HG02642 (cell line): Measurements from ENCODE around the gene TGFBR3.
A peak's percentile ranks its signal among the peaks of the same experiment; 100 is the strongest.

ENCODE experiments used
- ATAC-seq: cut with Tn5 transposase; IDR thresholded peaks from one replicate; pipeline ENCODE4 v1.9.1; 2021; ENCODE audit warnings: mild to moderate bottlenecking; ENCODE audit not compliant: unreplicated experiment, poor library complexity

Gene TGFBR3

DNA sequence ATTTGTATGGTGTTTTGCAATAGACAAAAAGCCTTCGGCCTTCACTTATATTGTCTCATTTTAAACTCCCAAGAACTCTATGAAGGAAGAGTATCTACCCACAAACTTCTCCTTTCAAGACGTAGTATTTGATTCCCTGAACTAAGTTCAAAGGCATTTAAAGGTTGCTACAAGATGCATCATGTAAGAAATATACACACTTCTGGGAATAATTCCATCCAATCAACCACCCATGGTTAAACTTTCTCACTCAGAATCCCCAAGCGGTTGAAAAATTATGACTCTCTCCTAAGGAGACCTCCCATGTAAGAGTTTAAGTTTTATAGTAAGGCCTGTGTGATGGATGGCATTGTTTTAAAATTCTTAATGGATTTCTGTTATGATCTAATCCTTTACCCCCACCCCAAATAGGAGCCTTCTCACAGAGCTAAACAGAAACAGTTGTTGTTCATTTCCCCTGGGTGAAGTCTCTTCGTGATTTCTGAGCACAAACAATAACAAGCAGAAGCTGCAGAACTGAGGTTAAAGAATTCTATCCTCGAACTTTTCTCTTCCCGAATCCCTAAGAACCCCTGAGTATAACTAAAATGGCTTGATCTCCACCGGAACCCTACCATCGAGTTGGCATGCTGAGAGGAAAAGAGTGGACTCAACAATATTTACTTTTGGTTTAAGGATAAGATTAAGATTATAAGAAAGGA, 185.0 kb downstream of the TGFBR3 start:
- ATAC-seq, result no peak

DNA sequence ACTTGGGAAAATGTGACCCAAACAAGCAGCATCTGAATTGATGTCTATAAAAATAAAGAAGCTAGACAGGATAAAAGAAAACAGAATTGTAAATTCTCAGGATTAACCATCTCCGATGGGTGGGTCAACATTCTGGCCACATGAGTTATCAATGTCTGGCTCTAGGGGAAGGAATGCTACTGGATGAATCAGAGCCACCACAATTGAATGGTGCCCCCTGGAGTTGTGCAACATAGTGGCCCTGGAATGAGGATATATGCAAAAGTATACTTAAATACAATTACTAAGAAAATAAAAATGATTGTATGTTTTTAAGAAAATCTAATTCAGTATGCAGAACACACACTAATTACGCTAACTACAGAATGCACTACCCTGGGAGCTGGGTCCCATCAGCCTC, 185.6 kb downstream of the TGFBR3 start:
- no peak for ATAC-seq

DNA sequence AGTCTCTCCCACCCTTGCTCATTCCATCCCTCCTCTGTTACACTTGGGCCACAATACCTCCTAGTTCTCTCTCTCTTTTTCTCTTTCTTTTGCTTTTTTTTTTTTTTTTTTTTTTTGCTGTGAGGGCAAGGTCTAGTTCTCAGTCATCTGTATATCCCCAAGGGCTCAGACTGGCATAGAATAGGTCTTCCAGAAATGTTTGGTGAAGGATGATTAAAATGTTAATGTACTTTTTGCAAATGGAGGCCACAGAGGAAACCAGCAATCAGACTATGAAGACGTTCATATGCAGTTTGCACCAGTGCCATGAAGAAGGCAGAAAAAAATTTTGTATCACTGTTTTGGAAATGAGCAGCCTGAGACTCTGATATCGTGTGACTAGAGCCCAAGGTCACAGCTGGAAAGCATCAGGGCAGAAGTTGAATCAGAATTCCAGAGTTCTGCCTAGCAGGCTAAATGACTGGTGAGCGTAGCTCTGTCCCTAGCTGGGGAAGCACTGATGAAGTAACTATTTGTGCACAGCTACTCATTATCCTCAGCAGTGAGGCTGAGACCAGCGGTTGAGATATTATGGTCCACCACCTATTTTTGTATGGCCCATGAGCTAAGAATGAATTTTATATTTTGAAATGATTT, 186.5 kb downstream of the TGFBR3 start:
- no peak for ATAC-seq

DNA sequence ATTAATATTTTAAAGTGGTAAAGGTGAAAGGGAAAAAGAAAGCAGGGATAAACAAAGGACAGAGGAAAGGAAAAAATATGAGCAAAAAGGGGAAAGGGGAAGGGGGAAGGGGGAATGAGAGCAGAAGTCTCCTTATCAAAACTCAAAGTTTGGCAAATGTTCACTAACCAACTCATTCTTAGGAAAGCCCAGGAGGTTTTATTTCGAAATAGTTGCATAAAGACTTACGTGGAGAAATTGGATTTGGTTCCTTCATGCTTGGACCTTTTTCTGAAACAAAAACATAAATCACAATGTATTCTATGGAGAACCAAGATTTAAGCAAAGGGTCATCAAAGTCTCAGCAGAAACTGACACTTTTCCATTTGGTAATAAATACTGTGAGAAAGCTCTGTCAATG, 188.1 kb downstream of the TGFBR3 start:
- no peak for ATAC-seq

DNA sequence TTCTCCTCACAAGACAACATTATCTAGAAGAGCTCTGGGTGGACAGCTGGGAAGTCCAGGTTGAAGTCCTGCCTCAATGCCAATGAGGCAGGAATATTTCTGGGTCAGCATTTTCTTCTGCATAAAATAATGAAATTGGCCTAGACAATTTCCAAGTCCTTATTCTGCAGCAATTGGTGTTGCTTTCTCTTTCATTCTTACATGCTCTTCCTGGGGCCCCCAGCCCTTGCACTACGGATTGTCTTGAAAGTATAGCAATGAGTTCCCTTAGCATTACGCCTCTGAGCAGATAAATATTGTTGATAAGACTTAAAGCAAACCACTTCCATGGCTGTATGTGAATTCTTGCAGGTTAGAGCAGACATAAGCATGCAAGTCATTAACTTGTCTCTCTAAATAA, 188.5 kb downstream of the TGFBR3 start:
- peak; percentile 89 for ATAC-seq

DNA sequence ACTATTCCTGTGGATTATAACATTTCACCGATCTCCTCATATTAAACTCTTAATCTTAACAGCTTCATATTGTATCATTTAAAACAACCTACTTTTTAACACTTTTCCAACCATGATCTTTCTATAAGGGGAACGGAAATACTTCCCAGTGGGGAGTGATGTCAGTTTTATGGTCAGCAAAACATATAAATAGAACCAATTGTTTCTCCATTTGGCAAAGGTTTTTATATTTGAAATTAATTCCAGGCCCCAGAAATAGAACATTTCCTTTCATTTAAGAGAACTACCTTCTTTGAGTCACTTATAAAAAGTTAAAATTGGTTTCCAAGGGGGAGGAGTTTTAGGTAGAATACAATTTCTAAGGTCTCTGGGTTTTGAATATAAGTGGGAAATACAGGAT, 189.6 kb downstream of the TGFBR3 start:
- no peak for ATAC-seq

DNA sequence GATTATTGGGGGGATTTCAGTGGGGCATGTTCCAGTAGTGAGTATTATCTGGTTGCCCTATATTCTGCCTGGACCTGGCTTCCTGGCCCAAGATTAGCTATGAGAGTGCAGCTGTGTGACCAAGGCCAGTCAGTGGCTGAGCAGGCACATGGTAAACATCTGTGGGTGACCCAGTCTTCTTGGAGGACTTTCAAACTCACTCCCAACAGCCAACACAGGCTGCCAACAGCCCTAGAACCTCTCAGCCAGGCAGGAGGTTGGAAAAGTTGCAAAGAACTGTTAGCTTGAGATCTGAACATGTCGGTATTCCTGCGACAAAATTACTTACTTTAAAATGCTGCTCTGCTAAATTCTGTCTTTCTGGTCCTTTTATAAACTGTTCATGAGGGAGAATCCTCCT, 192.4 kb downstream of the TGFBR3 start:
- ATAC-seq, result no peak

DNA sequence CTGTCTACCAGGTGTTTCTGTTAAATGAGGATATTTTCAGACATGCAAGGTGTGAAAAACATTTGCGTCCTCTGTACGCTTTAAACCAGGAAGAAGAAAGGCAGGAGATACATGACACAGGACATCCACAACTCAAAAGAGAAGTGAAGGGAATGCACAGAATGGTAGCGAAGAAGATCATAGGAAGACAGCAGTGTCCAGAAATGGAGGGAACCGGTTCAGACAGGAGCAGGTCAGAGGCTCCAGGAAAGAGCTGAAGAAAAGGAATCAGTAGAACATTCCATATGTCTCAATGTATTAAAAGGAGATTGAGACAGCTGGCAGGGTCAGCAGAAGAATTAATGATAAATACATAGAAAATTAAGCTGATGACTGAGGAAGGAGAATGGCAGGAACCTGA, 194.4 kb downstream of the TGFBR3 start:
- ATAC-seq, result no peak

DNA sequence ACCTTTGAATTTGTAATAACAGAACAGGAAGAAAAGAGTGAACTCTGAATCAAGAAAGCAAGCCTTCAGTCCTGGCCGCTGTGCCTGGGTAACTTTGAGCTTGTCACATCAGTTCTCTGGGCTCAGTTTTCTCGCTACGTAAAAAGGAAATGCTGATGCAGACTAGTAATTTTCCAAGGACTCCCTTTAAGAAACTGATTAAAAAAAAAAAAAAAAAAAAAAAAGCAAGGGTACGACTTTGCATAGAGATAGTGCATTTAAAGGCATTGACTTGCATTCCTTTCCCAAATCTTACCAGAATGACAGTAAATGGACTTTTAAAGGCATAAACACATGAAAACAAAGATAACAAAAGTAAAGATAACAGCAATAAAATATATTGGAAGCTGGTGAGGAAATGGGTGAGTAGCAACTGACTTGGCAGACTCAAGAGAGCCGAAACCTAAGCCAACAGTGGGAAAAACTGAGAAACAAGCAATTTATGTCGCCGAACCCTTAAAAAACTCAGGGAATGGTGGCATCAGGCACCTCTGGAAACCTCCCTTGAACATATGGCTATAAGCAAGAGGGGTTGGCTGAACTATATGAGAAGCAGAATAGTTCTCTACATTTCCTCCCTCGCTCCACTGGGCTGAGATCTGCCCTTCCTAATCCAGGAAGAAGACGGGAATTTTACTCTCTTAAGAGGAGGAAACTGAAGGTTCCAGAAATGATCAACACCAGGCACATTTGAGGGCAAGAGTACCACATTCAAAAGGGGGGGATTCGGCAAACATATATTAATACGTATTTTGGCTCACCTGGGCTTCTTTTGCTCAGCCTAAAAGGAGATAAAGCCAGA, 196.1 kb downstream of the TGFBR3 start:
- ATAC-seq, result no peak

DNA sequence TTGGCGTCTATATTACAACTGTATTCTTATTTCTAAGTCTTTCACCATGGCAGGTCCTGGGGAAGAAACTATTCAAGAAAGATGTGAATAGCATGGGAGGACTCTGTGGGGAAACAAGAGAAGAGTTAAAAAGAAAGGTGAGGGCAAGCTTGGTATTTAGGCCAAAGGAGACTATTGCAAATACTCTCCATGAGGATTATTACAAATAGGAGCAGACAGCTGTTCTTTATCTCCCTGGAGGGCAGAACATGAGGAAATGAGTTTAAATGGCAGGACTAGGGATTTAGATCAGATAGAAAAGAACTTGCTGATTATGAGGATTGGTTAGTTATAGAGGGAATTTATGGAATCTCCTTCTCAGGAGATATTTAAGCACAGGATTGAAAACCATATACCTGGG, 198.5 kb downstream of the TGFBR3 start:
- ATAC-seq, result no peak

DNA sequence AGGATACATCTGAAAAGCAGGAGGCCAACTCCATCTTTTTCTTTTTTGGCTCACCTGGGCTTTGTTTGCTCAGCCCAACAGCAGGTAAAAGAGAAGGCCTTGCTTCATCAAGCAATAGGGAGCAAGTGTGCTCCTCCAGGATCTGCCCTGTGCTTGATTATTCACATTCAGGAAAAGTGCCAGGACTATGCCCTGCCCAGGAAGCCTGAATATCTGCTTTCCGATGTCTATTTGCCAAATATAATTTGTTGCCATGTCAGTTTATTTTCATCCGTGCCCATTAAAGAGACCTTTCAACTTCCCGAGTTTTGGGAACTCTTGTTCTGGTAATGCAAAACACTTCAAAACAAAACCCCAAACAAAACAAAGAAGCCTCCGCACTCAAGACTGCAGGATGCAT, 200.0 kb downstream of the TGFBR3 start:
- ATAC-seq, result no peak

DNA sequence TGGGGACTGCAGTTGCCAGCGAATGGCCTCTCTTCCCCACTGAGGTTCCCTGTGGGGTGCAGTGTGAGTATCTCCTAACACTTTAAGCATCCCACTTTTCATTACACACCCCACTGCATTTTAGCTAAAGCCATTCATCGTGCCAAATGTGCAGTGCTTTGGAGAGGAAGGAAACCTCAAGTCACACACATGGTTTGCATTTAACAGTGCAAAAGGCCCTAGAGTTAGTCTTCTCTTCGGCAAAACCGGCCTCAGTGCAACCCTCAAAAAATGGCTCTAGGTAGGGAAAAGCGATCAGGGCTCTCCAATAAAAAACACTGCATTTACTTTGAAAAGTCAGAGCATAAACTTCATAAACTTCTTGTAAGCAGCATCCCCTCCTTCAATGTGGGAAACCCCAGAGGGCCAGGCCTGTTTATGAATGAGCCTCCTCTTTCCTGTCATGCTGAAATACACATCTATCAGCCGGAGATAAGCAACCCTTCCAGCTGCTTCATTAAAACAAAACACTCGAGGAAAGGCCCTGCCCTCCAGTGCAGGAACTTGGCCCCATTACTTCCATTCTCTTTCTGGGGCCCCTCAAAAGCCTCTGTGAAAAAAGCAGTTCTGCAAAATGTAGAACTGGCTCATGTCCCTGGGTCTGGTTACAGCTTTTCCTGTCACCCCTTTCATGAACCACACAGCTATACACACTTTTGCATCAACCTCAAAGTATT, 201.3 kb downstream of the TGFBR3 start:
- ATAC-seq, result no peak

DNA sequence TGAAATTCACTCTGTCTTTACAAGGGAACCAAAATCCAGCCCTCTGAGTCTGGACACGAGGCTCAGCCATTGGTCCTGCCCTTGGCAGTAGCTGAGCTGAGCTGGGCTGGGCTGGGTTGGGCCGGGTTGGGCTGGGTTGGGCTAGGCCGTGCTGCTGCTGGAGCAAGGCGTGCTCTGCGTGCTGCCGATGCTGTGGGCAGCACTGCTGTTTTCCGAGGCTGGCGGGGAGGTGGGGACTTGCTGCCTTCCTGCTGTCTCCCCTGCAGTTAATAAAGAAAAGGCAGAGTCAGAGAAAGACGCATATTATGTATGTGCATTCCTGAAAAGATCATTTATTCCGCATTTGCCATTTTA, 202.4 kb downstream of the TGFBR3 start:
- ATAC-seq, result no peak

DNA sequence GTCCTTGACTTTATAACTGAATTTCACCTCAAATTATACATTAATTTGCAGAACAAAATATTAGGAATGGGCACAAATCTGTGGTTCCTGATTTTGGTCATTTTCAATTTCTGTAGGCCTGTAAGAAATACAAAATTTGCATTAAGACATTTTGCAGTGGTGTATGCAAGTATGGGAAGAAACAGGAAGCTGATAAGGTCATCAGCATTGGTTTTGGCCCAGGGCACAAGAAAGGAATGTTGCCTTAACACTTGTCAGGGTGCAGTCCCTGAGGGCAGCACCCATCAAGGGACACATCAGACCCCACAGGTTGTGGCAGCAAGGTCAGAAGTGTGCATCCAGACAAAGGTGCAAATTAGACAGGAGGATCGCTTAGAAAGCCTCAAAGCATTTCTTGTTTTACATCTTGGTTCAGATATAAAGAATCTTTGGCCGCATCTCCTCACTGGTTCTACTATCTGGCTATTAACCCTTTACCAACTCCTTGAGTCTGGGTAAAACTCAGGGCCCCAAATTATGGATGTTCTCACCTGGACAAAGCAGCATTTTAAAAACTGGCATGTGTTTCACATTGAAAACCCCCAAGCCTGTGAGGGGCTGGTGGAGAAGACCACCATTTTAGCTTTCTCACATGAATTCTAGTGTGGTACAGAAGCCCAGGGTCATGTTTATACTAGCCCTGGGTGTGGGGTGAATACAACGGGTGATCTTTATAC, 202.9 kb downstream of the TGFBR3 start:
- no peak for ATAC-seq

DNA sequence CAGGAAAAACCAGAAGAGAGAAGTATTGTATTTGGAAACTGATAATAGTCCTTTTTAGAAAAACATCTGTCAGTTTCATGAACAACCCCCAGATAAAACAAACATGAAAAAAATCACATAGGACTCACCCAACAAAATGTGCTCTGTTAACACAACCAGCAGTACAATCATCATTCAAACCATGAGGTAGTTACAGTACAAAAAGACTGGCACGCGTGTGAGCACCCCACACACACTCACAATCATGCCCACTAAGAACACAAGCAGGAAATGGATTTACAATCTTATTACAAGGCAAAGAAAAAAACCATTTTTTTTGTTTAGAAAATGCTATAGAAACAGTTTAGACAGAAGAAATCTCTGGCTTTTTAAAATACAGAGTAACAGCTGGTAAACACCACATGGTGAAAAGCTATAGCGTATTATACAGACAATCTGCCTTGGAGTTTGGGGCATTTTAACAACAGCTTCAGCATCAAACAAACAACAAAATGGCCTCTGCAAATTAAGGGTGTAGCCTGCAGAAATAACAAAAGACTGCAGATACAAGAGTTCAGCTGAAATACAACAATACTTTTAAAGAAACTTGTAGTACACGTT, 205.3 kb downstream of the TGFBR3 start:
- no peak for ATAC-seq

DNA sequence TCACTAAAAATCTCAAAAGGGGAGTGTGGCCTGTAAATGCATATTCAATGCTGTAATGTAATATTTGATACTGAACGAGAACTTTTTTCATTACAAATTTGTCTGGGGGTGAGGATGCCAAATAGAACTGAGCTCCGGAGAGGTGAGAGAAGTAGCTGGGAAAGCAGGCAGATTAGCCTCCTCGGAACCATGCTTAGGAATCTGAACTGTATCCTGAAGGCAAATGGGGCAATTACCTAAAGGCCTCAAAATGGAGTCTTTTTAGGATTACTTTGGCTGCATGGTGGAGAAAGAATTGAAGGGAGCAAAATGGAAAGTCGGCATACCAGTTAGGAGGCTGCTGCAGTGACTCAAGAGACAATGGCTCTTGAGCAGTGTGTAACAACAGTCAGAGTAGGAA, 206.5 kb downstream of the TGFBR3 start:
- no peak for ATAC-seq

DNA sequence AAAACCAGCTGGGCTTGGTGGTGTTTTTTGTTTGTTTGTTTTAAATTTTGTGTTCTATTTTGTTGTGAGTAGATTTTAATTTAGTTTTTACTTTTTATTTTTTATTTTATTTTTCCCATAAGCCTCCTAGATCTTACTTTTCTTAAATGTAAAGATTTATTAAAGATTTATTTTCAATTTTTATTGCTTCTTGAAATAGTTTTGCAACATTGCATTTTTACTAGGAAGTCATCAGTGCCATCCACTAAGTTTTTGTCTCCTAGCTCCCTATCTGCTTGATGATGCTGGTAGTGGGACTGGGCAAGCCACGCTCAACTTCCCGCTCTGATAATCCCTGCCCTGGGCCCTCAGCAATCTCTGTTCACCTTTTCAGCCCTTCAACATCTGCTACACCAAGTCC, 209.9 kb downstream of the TGFBR3 start:
- no peak for ATAC-seq

DNA sequence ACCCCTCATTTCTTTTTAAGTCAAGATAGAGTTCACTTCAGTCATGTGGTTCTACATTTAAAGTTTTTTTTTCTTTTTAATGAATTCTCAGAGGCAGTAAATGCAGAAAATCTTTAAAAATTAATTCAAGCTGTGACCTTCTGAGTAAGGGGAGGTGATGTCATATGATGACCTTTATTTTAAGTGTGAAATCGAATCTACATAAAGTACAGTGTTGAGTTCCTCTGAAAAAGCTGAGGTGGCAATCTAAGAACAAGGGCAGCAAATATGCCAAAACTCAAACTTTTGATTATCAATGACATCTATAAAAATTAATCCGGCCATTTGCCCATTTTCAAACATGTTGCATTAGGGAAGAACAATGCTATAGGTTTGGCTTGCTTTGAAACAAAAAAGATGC, 211.8 kb downstream of the TGFBR3 start:
- ATAC-seq, result no peak

DNA sequence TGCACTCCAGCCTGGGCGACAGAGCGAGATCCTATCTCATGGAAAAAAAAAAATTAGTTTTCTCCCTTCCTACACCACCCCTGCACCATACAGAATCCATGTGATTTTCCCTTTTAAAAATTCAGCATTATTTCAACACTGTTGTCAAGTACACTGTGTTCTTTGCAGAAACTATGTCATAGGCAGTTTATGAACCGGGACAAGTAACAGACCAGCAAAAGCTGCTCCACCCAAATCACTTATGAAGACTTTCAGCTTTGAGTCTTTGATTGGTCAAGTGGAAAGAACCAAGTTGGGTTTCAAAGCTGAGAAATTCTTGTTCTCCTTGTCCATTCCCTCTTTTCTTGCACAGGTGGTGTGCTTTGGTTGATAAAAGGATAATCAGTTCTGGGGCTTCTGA, 212.3 kb downstream of the TGFBR3 start:
- ATAC-seq, result no peak

DNA sequence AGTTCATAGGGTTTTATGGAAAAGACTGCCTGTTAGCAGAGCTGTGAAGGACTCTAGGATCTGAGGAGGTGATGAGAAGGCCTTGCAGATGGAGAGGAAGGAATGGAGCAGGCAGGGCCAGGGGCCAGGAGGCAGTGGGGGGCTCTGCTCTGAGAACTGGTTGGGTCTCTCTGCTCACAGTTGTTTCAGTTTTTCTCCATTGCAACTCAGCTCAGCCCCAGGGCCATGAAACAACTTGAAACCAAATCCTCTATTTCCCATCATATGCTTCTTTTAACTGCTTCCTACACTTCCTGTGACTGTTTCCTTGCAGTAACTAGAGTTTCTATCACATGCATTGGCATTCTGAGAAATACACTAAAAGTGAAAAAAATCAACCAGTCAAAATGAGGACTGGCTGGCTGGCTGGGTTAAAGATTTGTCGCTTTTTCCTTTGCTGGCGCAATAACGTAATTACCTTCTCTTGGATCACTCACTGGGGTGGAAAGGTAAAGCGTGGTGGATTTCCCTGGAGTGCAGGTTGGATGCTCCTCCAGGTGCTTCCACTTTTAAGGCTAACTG, 213.3 kb downstream of the TGFBR3 start:
- ATAC-seq, result no peak
